ENCODE results near the gene YBEY.
"Not testable (repeated sequence)": the region's sequence is repeated elsewhere in the genome, so short reads cannot be mapped to it uniquely, and the experiment has no call there.

YBEY gene

GRCh38 chr21:46304437-46304836 lies 18.3 kb downstream of the YBEY start:
- DNase-seq (ENCODE audit: low read depth in 2 of 2): no peak

DNA sequence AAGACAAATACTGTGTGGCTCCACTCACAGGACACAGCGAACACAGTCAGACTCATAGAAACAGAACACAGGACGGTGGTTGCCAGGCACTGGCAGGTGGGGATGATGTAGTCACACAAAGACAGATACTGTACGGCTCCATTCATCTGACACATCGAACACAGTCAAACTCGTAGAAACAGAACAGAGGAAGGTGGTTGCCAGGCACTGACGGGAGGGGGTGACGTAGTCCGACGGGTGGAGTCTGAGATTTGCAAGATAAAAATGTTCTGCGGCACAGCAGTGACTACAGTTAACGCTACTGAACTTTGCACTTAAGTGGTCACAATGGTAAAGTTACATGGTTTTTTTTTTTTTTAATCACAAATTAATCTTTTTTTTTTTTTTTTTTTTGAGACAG lies 18.8 kb downstream of the YBEY start:
- DNase-seq (ENCODE audit: low read depth in 2 of 2): no peak

- DNase-seq (ENCODE audit: low read depth in 2 of 2): no peak
Observed at GRCh38 chr21:46307625-46308024, 21.5 kb downstream of the YBEY start.

DNA sequence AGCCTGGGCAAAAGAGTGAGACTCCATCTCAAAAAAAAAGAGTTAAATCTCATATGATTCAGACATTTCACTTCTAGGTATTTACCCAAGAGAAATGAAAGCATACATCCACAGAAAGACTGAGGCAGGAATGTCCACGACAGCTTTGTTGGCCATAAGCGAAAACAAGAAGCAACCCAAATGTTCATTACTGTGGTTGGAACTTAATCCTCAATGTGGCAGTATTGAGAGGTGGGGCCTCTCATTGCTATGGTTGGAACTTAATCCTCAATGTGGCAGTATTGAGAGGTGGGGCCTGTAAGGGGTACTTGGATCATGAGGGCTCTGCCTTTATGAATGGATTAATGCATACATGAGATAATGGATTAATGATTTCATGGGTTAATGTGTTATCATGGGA lies 22.3 kb downstream of the YBEY start:
- no peak for DNase-seq (ENCODE audit: low read depth in 2 of 2)

GRCh38 chr21:46310260-46310659 lies 24.1 kb downstream of the YBEY start:
- not testable (repeated sequence) for DNase-seq (ENCODE audit: low read depth in 2 of 2)

DNA sequence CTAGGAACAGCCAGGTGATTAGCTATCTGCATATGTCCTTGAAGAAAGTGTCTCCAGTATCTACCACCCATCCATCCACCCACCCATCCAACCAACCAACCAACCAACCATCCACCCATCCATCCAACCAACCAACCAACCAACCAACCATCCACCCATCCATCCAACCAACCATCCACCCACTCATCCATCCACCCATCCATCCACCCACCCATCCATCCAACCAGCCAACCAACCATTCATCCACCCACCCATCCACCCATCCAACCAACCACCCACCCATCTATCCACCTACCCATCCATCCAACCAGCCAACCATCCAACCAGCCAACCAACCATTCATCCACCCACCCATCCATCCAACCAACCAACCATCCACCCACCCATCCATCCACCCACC lies 25.4 kb downstream of the YBEY start:
- DNase-seq (ENCODE audit: low read depth in 2 of 2): no peak

DNA sequence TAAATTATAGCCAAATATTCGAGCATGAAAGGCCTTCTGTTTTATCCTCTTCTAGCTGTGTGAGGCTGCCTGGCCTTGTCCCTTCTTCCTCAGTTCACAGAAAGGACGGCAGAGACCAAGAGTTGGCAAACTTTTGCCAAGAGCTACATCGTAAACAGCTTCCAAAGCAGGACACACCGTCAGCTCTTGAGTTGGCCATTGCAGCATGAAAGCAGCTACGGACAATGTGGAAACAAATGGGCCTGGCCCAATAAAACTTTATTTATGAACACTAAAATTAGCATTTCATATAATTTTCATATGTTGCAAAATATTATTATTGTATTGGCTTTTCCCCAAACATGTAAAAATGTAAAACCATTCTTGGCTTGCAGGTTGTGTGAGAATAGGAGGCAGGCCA lies 26.8 kb downstream of the YBEY start:
- DNase-seq (ENCODE audit: low read depth in 2 of 2): no peak

DNA sequence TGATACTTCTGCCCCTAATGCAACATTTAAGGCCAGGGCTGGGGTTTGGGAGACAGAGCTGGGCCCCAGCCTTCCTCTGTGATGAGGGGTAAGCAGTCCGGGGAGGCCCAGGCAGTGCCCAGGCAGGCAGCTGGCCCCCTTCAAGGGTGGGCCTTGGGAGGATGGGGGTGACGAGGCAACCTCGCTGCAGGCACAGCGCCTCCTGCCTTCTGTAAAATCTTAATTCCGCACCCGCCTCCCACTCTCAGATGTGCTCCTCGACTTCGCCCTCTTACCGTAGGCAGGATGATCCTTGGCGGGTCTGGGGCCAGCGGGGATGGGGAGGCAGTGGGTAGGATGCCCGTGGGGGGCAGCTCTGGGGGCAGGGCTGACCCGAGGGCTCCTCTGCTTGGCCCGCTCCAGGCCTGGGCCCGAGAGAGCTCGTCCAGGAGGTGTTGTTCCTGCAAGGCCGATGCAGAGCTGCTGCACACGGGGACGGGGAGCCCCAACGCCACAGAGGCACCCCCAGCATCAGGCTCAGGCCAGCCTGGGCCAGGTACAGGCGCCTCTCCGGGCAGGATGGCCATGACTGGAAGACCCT lies 28.4 kb downstream of the YBEY start:
- no peak for DNase-seq (ENCODE audit: low read depth in 2 of 2)

GRCh38 chr21:46316708-46317324 lies 30.7 kb downstream of the YBEY start:
- no peak for DNase-seq (ENCODE audit: low read depth in 2 of 2)

GRCh38 chr21:46317710-46318463 lies 31.7 kb downstream of the YBEY start:
- no peak for DNase-seq (ENCODE audit: low read depth in 2 of 2)

DNA sequence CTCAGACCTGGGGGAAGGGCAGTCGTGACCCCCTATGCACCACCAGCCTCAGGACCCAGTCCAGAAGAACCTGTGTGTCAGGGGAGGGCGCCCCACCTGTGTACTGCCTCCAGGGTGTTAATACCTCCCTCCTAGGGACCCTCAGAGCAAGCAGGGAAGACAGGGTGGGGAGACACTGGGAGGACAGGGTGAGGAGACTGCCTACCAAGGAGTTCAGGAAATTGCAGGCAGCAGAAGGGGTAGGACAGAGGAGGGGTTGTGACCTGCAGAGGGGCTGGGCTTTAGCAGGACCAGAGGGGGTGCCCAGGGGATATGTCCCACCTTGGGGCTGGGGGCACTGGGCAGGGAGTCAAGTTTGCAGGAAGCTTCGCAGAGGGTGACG lies 32.3 kb downstream of the YBEY start:
- DNase-seq (ENCODE audit: low read depth in 2 of 2): no peak

DNA sequence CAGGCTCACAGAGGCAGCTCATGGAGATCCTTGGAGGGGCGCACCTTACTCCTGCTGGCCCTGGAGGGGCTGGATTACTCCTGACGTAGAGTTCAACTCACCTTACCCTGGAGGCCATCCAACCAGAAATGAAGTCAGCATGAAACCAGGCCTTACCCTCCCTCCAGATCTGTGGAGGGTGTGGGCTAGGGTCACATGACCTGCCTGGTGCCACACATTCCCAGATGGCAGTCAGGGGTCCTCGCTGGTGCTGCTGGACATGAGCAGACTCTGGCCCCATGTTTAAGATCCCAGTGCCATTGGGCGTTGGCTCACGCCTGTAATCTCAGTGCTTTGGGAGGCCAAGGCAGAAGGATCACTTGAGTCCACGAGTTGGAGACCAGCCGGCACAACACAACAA lies 33.0 kb downstream of the YBEY start:
- no peak for DNase-seq (ENCODE audit: low read depth in 2 of 2)

- no peak for DNase-seq (ENCODE audit: low read depth in 2 of 2)
Observed at GRCh38 chr21:46320331-46320801, 34.2 kb downstream of the YBEY start.

GRCh38 chr21:46322351-46323226 lies 36.4 kb downstream of the YBEY start:
- no peak for DNase-seq (ENCODE audit: low read depth in 2 of 2)

DNA sequence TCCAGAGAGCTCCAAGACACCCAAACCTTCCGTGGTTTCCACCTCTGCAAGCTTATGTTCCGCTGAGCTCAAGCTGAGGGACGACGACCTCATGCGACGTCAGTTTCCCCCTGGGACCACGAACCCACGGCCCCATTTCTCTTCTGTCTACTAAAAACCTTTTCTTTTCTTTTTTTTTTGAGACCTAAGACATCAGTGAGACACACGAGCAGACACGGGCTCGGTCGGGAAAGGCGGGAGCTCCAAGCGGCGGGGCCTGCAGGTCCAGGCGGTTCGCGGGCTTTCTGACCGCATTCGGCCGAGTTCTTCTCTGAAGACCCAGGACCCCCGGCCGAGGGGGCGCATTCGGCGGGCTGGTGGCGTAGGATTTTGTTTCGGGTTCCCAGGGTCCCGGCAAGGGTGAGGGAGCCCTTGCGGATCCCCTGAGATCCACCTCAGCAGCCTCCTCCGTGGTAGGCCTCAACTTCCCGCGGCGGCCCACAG lies 37.1 kb downstream of the YBEY start:
- DNase-seq (ENCODE audit: low read depth in 2 of 2): no peak

GRCh38 chr21:46323710-46324389 lies 37.7 kb downstream of the YBEY start, which contains the start of the genes C21orf58 and PCNT:
Gene C21orf58 (minus strand): TSS chr21:46323870. CDS start chr21:46322738, 1,132 bp downstream.
Gene PCNT (plus strand): TSS chr21:46324156. CDS start chr21:46324229, 73 bp downstream.
- DNase-seq (ENCODE audit: low read depth in 2 of 2): peak; percentile 97 to 98

DNA sequence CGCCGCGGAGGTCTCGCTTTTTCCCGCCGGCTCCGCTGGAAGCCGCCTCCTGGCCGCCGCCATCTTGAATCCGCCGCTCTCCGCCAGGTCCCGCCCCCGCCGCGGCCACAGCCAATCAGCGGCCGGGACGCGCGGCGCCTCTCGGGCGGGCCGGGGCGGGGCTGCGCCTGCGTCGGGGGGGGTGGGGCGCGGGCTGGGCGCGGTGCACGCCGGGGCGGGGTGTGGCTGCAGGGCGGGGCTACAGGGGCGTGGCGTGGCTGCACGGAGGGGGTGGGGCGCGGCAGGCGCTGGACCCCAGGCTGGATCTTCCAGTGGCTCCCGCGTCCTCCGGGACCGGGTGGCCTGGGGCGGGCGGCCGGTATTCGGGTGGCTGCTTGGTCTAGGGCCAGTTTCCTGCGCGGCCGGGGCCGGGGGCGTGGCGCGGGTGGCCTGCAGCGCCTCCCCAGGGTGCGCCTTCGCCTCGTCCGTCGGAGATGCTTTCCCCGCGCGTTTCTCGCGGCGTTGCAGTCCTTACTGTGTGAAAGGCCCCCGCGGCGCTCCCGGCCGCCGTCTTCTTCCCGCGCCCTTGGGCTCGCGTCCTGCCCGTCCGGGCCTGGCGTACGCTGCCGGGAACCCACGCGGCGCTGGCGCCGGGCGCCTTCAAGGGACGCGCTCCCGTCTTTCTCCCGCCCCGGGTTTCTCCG lies 38.4 kb downstream of the YBEY start:
- DNase-seq (ENCODE audit: low read depth in 2 of 2): peak; percentile 72 to 79

DNA sequence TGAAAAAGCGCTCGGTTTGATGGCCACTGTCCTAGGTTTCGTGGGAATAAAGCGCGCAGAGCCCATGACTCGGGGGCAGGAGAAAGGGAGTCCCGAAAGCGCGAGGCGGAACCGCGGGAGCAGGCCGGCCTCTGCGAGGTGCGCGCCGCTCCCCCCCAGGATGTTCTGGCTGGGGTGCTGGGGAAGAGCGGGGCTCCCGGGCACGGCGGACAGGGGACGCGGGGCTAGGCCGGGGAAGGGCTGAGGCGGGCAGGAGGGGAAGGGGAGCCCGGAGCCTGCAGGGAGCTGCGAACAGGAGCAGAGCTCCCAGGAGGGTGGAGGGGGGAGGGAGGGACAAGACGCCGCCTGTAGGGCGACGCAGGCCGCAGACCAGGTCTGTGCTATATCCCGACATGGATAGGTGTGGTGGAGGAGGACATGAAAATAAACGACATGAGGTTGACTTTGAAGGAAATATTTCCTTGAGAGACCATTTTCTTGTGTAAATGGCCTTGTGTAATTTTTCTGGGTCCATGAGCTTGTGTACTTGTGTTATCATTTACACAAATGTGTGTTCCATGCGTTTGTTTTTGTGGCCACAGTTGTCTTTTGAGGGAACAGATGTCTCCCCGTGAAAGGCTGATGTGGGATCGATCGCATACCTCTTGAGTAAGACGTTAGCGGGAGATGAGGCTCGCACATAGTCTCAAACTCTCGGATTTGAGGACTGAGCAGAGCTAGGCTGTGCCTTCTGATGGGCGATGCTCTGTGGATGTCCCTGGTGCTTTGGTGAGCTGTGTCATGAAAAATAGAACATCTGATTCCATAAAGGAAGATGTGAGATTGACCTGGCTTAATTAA lies 39.2 kb downstream of the YBEY start:
- DNase-seq (ENCODE audit: low read depth in 2 of 2): no peak

GRCh38 chr21:46326110-46326703 lies 40.1 kb downstream of the YBEY start:
- no peak for DNase-seq (ENCODE audit: low read depth in 2 of 2)
